ENCODE results near the gene AGAP1.

AGAP1 gene

DNA sequence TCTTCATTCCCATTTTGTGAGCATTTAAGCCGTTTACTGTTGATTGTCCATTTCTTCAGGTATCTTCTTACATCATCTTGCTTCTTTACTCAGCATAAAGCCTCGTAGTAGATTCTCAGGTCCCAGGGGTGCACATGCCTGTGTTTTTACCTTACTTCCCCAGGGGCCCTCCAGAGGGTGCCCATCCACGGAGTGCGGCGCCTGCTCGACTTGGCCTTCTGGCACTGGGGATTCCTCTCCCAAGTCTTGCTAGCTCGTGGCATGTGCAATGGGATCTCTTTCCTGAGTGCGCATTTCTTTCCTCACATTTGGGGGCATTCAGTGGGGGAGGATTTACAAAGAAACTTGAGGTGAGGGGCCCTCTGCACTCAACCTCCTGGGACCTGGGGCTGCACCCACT, 148.1 kb downstream of the AGAP1 start:
- DNase-seq = no peak

DNA sequence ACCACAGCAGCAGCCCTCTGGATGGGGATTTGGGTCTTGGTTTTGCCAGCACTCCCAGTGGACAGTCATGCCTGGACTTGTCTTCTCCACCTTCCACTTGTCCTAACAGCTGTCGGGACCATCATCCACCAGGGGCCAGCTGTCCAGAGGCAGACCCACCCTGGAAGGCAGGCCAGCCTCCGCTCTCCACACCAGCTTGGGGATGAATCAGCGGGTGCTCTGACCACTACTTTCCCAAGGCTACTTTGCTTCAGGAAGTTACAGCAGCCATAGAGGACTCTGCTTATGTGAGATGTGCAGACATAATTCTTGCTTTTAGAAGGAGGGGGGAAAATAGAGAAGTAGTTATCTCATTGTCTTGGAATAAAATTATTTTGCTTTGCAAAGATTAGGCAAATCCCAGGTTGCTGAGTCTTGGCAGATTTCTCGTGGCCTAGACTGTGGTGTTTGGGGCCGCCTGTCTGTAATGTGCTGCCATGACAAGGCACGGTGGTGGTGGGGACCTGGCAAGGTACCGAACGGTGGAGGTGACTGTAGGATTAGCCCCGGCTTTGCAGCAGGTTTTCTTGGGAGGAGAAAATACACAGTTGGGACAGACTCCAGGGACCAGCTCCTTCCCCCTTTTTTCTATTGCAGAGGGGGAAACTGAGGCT, 148.7 kb downstream of the AGAP1 start:
- DNase-seq = no peak

DNA sequence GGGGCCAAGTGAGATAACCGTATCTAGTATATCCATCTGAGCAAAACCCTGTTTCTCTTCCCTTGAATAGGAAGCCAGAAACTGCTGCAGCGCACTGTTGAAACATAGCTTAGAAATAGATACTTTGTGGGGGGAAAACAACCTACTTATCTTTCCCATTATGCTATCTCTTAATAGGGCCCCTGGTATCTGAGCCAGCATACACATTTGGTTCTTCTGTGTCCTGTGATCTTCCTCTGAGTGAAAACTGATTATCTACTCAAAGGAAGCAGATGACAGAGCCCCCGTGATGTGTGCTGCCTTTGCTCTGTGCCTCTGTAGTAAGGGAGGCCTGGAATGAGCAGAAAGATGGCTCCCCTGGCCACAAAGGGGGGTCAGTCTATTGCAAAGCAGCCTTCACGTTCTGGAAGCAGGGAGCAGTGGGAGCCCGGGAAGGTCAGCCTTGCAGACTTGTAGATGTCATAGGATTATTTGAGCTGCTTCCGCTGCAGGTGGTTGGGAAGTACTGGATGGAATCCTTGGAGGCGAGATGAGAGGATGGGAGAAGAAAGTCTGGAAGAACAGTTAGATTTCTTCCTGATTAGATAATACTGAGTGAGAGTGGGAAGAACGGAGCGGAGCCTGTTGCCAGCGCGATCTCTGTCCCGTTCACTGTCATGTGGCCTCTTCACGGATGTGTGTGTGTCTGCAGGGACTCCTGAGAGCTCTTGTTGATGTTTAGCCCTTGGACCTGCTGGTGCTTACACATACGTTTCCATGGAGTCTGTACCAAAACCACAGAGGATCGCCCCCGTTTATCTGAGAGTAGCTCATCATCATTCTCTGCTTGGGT, 150.1 kb downstream of the AGAP1 start:
- no peak for DNase-seq

DNA sequence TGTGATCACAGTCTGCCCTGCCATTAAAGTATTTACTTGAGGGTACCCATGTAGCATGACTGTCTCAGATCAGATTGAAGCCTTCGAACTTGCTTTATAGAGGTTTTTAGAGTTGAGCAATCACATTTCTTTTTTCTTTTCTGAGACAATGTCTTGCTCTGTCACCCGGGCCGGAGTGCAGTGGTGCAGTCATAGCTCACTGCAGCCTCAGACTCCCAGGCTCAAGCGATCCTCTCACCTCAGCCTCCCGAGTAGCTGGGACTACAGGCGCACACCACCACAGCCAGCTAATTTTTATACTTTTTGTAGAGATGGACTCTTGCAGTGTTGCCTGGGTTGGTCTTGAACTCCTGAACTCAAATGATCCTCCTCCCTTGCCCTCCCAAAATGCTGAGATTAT, 153.4 kb downstream of the AGAP1 start:
- no peak for DNase-seq

DNA sequence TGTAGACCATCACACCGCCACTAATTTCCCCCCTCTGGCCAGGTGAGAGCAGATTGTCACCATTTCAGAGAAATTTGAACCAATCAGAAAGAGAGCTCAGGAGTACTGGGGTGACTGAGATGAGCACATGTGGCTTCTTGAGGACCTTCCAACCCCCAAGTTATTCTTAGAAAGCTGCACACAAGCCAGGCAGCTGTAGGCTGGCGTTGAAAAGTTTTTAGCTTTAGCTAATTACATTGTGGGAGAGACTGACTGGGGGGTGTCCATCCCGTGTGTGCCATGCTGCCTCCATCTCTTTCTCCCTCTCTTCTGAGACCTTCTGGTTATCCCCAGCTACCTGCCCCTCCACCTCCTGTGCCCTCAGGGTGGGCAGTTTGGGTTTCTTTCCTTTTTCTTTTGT, 154.0 kb downstream of the AGAP1 start:
- no peak for DNase-seq

DNA sequence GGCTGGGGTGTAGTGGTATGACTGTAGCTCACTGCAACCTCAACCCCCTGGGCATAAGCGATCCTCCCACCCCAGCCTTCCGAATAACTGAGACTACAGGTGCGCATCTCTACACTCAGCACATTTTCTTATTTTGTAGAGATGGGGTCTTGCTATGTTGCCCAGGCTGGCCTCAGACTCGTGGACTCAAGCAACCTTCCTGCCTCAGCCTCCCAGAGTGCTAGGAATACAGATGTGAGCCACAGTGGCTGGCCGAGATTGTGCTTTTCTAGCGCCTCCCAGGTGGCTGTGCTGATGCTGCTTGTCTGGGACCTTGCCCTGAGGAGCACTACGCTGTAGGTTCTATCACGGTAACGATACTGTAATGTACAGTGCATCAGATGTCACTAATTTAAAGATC, 155.6 kb downstream of the AGAP1 start:
- no peak for DNase-seq

DNA sequence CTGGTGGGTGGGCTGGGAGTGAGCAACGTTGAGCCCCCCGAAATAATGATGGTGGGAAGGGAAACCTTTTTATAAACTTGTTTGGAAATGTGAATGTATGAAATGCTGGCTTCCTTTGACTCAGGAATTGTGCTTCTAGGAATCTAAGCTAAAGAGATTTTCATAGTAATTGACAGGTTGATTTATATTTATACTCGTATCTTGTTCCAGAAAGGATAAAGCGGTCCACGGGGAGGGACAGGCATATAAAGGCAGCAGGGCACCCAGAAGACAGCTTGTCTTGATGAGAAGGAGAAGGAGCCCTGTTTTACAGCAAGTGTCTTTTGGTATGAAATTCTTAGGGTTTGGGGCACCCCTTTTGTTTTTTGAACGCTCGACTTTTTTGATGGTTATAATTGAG, 157.8 kb downstream of the AGAP1 start:
- no peak for DNase-seq

DNA sequence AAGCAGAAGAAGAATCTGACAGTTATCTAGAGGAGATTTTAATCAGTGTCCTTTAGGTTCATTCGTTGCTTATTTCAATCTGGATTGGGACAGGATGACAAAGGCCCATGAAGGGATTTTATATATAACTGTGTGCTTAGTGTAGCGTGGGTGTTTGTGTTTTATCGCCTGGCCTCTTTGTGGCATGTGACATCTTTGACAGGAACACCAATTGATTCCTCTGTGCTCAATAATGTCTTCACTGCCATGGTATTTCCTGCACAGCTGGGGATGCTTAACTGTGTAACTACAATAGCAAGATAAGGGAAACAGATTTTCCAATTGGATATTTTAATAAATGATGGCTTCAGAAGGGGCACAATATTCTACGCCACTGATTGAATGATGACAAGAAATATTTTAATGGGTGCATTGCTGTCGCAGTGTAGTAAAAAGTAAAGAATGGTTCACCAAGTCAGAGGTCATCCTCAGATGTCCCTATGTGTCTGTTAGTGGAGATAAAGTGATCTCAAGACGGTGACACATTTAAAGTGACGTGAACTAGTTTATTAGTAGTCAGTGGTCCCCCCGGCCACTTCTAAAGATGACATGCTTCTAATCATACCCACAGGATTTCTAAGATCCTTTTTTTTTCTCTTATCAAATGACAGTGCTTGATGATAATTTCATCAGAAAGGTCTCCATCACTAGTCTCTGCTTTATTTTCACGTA, 160.4 kb downstream of the AGAP1 start:
- DNase-seq = no peak

DNA sequence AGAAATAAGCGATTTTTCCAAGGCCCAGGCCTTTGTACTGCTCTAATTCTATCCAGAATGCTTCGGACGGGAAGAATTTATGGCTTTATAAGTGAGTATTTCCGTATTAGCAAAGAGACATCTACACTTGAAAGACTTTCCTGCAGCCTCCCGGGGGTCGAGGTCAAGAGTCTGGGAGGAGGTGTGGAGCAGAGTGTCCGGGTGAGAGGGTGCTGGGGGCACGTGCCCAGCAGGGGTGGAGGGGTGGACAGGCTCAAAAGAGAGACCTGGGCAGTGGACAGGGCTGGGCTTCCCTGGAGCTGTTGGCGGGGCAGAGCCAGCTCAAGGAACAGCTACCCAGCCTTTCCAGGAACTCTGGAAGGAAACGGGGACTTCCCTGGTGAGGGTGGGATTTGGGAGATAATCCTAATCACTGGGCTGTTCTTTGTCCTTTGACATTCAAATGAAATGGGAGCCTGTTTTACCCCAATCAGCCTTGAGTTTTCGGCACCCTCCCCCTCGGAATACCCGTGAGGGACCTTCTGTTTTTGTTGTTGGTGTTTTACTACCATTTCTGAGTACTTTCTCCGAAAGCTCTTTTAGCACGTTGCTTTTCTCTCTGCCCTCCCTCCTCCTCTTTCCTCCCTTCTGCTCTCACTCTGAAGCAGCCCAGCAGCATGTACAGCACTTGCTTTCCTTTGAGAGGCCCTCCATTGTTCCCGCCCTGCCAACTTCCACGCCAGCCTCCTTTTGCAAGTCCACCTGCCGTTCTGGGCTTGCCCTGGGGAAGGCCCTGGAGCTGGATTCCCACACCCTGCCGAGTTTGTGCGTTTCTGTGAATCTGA, 164.7 kb downstream of the AGAP1 start:
- DNase-seq = no peak

DNA sequence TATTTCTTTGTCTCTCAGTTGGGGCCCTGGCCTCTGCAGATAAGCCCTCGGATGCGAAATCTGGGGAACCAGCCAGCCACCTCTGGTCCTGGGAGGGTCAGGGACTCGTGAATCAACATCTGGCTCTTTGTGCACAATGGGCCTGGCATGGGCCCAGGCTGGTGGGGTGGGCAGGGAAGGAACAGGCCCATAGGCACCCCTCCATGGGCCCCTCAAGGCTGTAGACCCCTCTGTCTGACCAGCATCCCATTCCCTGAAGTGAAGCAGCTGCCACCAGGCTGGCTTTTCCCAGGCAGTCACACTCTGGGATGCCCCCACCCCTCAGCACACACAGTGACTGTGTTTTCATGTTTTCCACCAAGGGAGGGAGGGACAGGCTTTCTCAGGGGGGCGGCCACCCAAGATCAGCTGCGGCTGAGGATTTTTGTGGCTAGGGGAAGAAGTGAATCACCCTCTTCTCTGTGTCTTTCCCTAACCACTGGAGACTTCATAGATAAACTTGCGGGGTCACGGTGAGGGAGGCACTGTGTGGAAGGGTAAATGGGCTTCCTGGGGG, 166.0 kb downstream of the AGAP1 start:
- no peak for DNase-seq

DNA sequence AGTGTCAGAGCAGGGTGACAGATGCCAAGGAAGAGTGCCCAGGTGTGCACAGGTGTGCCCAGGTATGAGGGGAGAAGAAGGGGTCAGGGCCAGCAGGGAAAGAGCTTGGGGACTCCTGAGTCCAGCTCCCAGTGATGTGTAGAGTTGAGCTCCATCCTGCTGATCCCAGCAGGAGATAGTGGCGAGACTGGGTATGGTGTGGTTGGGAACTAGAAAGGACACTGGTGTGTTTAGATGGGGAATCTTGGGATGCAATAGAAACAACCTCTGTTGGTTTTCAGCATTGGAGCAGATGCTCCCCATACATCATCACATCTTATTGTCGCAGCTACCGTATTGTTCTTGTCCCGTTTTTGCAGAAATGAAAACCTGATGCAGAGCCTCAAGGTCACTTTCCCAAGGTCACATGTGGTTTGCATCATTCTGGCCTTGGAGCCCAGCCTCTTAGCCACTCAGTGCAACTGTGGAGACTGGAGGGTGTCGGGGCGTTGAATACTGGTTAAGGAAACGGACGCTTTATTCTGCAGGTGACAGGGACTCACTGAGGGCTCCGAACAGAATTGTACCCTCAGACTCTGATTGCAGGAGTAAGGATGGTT, 166.7 kb downstream of the AGAP1 start:
- DNase-seq = no peak

DNA sequence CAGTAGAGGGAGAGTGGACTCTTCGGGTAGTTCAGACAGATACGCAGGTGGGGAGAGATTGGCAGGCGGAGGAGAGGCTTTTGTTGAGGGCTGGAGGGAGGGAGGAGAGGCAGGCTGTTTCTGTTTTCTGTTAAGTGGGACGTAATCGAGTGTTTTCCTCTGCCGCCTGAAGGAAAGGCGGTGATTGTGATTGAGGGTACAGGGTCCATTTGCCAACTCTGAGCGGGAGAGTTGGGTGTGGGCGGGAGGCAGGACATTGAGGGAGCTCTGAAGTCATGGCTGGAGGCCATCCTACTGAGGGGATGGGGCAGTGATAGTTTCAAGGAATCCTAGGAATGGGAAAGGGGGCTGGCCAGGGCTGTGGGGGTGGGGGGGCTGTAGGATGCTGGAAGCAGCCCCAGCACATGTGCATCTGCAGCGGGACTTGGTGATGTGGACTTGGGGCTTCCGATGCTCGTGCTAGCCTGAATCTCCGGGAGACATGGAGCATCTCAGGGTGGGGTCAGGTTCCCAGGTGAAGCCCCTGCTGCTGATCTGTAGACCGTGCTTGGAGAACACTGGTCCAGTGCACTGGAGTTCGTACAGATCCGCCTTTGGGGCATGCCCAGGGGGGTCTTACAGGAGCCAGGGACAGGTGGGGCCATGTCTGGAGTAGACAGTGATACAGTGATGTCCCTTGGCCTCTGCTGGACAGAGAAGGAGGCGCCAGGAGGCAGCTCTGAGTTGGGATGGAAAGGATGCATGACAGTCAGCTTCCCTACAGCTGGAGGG, 167.5 kb downstream of the AGAP1 start:
- no peak for DNase-seq

DNA sequence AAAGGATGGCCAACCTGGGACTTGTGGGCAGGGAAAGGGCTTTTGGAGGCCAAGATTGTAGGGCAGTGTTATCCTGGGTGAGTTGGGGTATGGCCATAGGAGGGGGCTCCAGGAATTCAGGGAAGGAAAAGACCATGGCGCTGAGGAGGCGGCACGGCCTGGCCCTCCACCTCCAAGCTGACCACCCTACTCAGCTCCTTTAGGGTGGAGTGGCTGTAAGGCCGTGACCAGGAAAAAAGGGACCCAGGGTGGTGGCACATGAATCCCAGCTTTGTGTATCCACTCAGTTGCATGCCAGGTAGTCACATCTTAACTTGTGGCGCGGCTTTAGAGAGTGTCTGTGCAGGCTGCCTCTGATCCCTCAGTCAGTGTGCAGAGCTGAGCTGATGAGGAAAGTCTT, 168.1 kb downstream of the AGAP1 start:
- no peak for DNase-seq

DNA sequence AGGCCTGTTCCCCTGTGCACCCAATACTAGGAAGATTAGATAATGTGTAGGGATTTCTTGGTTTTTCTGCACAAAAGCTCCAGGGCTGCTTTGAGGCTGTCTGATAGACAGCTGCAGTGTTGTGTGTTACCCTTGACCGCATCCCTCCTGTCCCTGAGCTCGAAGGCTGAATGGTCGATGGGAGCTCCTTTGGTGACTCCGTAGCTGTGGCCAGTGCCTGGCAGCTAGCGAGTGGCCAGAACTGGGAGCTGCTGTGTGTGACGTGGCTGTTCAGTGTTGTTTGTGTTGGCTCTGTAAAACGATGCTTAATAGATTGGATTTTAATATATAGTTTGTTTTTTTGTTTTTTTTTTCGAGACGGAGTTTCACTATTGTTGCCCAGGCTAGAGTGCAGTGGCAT, 170.0 kb downstream of the AGAP1 start:
- no peak for DNase-seq

DNA sequence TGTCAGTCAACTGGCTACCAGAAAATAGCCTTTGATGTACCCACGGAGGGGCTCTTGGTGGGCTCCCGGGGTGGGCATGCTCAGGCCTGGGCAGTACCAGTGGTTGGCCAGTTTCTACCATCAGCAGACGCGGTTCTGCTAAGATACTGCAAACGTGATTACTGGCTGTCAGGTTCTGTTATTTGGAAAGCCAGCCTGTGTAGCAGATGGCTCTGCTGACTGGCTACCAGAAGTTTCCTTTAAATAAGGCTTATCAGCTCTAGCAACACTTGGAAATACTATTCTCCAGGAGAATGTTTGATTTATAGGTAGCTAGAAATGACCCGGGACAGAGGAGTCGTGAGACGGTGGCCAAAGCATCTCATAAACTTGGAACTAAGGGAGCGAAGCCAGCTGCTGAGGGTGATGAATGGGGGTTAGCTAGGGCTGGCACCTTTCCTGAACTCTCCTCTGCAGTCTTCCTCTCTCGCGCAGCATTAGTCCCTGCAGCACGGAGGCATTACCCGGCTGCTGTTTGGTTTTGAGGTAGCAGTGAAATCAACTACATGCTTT, 171.9 kb downstream of the AGAP1 start:
- DNase-seq = no peak

DNA sequence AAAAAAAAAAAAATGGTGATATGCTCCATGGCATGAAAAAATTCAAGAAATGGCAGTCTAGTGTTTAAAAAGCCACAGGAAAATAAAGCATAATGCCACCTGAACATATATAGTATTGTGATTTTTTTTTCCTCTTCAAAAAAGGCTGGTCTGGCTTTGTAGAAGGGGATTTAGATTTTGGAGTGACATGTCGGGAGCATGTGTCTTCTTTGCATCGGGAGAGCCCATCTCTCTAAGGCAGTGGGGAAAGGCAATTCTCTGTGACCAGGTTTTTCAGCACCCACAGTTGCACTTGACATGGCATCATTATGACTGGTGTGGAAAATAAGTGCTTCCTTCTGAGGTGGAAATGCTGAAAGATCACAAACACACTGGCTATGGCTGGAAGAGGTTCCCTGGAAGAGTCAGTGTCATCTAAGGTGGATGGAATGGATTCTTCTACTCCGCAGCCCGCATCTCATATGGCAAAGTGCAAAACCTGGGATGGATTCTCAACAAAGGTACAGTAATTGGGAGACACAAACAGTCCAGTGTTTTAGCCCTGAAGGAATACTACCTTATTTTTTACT, 172.5 kb downstream of the AGAP1 start:
- DNase-seq = no peak

DNA sequence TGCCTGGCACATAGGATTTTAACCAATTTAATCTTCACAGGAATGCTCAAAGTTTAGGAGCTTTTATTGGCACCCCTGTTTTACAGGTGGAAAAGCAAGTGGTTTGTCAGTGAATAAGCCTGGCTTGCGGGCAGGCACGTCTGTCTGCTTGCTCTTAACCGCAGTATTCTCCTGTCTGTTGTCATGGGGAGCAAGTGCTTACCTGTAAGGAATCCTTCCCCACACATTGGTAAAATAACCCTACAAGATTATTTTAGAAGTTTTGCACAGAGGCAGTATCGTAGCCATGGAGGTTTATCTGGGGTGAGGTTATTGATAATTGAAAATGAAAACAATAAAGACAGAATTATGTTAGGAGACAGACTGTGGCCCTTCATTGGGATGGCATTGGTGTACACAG, 174.9 kb downstream of the AGAP1 start:
- no peak for DNase-seq

DNA sequence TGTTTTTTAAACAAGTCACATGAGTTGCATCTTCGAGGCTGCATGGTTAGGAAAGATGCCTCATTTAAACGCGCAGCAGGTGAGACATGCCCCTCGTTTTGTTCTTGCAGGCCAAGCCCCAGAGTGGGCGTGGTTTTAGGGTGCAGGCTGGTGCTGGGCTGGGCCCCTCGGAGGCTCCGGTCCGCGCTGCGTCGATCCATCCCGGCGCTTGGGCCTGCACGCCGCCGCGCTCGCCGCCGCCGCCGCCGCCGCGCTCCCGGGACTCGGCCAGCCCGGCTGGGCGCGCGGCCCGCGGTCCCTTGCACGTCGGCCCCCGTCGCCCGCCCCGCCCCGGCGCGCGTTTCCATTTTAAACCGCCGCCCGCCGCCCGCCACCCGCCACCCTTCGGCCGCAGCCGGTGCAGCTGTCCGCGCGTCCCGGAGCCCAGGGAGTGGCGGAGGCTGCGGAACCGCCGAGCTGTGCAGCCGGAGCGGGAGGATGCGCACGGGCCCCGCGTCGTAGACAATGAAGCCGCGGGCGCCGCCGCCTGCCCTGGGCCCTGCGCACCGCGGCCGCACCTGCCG, 175.5 kb downstream of the AGAP1 start:
- DNase-seq = no peak

DNA sequence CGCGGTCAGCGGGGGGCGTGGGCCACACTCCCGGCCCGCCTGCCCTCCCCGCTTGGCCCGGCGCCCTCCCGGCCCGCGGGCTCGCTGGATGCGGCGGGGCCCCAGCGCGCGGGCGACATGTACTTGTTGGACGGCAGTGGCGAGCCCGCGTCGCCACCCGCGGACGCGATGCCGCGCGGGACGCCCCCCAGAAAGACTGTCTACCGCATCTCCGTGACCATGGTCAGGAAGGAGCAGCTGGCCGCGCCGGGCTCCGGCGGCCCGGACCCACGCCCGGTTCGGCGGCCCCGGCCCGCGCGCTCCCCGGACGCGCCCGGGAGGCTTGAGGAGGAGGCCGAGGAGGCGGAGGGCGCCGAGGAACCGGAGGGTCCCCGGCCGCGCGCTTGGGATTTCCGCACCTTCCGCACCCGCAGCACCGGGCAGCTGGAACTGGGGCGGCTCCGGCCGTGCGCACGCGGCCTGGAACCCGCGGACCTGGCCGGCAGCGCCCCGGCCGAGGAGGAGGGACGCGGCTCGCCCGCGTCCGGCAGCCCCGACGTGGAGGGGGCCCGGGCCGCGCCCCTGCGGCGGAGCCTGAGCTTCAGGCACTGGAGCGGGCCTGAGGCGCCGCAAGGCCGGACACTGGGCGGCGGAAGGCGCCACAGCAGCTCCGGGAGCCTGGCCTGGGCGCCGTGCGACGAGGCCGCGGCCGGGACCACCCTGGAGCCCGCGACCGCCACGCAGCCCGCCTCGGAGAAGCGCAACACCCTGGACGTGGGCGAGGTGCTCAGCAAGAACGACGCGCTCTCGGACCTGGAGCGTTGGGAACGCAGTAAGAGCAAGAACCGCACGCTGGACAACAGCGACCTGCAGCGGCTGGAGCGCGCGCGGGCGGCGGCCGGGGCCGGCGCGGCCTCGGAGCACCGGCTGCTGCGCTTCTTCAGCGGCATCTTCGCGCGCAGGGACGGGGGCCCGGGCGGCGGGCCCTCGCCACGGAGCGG, 176.4 kb downstream of the AGAP1 start:
- DNase-seq = no peak

Measured in stimulated activated naive CD4-positive, alpha-beta T cell (primary cell).